ENCODE data around the gene AGAP6. TPM values are rescaled to one million over a fixed set of nuclear protein-coding genes. Genes with fewer than 3 reads are reported as not detected.

The AGAP6 gene
- total RNA-seq, 2 donors from 2014 or later = 15.9 to 18.0 TPM

Other genes starting within 250 kb of the AGAP6 start
- 10 to 100 TPM; 13.0 to 14.6 TPM for gene OGDHL, start 226.1 kb upstream of the AGAP6 start, total RNA-seq
- gene PARG, start 46.4 kb upstream of the AGAP6 start, total RNA-seq = 10 to 100 TPM; 66.3 to 67.4 TPM
- gene TIMM23B, start 46.4 kb upstream of the AGAP6 start, total RNA-seq = 10 to 100 TPM; 18.0 to 22.3 TPM
- 10 to 100 TPM; 35.4 to 49.9 TPM for gene WASHC2A, start 79.5 kb downstream of the AGAP6 start, total RNA-seq

All from endodermal cell (in vitro differentiated cells).